PFSK-1 (cell line): ENCODE results near the gene SEC23IP.

ENCODE experiments used
- FOXP2 ChIP-seq: optimal IDR thresholded peaks from 2 replicates; pipeline ENCODE3; 2011; ENCODE audit warnings: borderline replicate concordance, control low read depth, inconsistent platforms; ENCODE audit not compliant: insufficient read depth; ENCODE audit errors: extremely low read length, extremely low read depth
- POLR2AphosphoS5 ChIP-seq: IDR thresholded peaks from 2 replicates; pipeline ENCODE4 v1.6.1; 2012; ENCODE audit warnings: low read depth, mild to moderate bottlenecking, control low read depth, low read length, moderate library complexity
- REST ChIP-seq, 2 experiments: IDR thresholded peaks; 2 replicates each; pipeline versions ENCODE4 v1.6.1 to v1.8.0; 2011 to 2012; ENCODE audit warnings: low read depth in 2 of 2, low read length in 2 of 2, control low read depth in 1 of 2, inconsistent platforms in 1 of 2, mild to moderate bottlenecking in 1 of 2, moderate library complexity in 1 of 2; ENCODE audit not compliant: insufficient read depth in 1 of 2
- SIN3A ChIP-seq: IDR thresholded peaks from 2 replicates; pipeline ENCODE4 v1.6.1; 2012; ENCODE audit warnings: mild to moderate bottlenecking, low read length, moderate library complexity, borderline replicate concordance; ENCODE audit not compliant: insufficient read depth
- TAF1 ChIP-seq: IDR thresholded peaks from 2 replicates; pipeline ENCODE4 v1.6.1; 2012; ENCODE audit warnings: low read length, control low read depth, borderline replicate concordance; ENCODE audit not compliant: insufficient read depth

GRCh38 chr10:119947300-119947699 lies 54.8 kb downstream of the SEC23IP start:
- TF ChIP-seq SIN3A (no peak), TAF1 (no peak), POLR2AphosphoS5 (no peak), REST (IDR thresholded peaks at IDR 0.05; ENCODE audit: insufficient read depth in 1 of 2, low read depth in 2 of 2, low read length in 2 of 2) (no peak), FOXP2 (no peak)
